ENCODE results near the gene COL9A2.

The COL9A2 gene

DNA sequence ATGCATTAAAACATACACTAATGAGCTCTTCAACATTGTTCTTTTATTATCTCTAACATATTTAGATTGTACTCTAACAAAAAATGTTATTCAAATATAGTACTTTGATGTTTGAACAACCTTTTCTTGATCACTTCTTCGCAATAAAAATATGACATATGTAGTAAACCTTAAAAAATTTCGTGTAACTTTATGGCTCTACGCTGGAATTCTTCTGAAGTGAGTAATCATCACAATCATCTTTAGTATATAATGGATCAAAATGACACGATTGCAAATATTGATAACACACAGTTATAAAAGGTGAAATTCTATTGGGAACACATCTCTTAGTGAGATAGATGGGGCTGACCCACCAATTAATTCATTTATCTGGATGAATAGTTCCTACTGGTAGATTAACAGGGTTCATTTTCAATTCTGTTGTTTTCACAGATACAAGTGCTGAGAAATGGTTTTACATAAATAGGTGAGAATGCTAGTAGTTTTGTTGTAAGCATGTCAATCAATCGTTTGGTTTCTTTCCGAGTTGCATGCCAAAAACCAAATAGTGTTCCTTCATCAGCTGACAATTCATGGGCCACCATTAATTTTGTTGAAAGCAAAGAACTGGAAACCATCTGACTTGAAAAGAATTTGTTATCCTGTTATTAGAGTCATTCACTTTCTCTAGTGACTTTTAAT lies 60.5 kb downstream of the COL9A2 start:
- no peak for DNase-seq

DNA sequence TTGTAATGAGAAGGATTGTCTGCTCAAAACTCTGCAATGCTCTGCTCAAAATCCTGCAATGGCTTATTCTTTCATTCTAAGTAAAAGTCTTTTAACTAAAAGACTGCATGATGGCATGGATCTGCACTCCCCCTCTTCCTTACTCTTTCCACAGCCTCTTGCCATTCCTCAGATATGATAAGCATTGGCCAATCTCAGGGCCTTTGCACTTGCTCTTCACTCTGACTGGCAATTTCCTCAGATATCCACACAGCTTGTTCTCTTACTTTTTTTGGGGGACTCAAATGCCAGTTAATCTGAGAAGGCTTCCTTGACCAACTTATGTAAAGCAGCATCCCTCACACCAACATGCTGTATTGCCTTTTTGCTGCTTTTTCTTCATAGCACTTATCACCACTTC lies 61.9 kb downstream of the COL9A2 start:
- no peak for DNase-seq

DNA sequence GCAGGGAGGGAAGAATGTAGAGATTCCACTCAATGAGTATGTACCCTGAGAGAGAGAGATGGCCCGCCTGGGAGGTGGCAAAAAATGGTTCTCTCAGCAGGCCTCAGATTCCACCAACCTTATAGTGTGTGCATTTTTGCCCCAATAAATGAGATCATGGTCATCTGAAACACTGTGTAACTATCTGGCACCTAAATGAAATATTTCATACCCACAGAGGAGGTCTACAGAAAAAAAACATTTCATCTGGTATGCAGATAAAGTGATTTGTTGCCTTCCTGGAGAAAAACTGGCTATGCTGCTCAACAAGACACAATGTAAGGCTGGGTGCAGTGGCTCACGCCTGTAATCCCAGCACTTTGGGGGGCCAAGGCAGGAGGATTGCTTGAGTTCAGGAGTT lies 64.5 kb downstream of the COL9A2 start:
- DNase-seq = no peak

DNA sequence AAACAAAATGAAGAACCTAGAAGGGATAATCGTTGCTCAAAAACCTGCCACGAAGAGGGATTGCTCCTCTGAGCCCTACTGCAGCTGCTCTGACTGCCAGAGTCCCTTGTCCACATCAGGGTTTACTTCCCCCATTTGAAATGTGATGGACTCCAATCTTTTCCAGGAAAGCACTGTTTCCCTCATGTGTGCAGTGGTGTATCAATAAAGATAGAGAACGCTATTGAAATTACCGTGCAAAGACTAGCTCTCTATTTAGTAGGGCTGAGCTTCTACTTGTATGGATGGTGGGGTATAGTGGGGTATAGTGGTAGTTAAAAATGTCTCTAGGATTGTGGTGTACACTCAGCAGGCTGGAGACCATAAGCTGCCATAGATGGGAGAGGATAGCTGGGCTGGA lies 65.6 kb downstream of the COL9A2 start:
- no peak for DNase-seq
